Thoracic aorta (tissue), 2 donors: ENCODE results near the gene KCP. TPM values are rescaled to one million over a fixed set of nuclear protein-coding genes. Genes with fewer than 3 reads are reported as not detected.

Experiments
- ATAC-seq: fragments of 150-250 bp; one replicate; pipeline ENCODE4 v1.8.0; 2017; ENCODE audit warnings: low read depth; ENCODE audit not compliant: insufficient number of reproducible peaks, low FRiP score
- DNase-seq: peaks from one replicate; pipeline ENCODE4 v3.0.0-alpha.2; 2020; ENCODE audit warnings: low spot score
- H3K27ac ChIP-seq, 2 donors: fragments of 200-600 bp; sonication (generic); 1 replicate in 1 of 2; 2 replicates in 1 of 2; pipeline ENCODE4 v1.5.1; 2016; ENCODE audit warnings: mild to moderate bottlenecking in 2 of 2, moderate library complexity in 2 of 2
- H3K27me3 ChIP-seq: fragments of 200-600 bp; sonication (generic); replicated peaks from 2 replicates; pipeline ENCODE4 v1.6.0; 2016; ENCODE audit warnings: mild to moderate bottlenecking; ENCODE audit not compliant: insufficient read depth
- H3K36me3 ChIP-seq: fragments of 200-600 bp; sonication (generic); one replicate; pipeline ENCODE4 v1.5.1; 2016
- H3K4me1 ChIP-seq, 2 donors: fragments of 200-600 bp; sonication (generic); 1 replicate in 1 of 2; 2 replicates in 1 of 2; pipeline versions ENCODE4 v1.5.1 to v1.6.0; 2016; ENCODE audit warnings: low read depth in 2 of 2, mild to moderate bottlenecking in 1 of 2; ENCODE audit not compliant: control insufficient read depth in 1 of 2
- H3K4me3 ChIP-seq: fragments of 200-600 bp; sonication (generic); 2 replicates; pipeline ENCODE4 v1.5.1; 2016; ENCODE audit warnings: mild to moderate bottlenecking
- H3K9me3 ChIP-seq: fragments of 200-600 bp; sonication (generic); 2 replicates; pipeline ENCODE4 v1.5.1; 2016
- CTCF ChIP-seq: fragments of 200-600 bp; sonication (generic); IDR thresholded peaks from one replicate; pipeline ENCODE4 v1.5.1; 2019; ENCODE audit warnings: antibody characterized with exemption
- total RNA-seq, 2 donors: library from RNA; depleted of rRNA; stranded (reverse); fragments of >200 nt; gene quantifications; one replicate each; pipeline versions ENCODE4 v1.1.0 to v1.2.3, GENCODE V29; 2016

The KCP gene
- total RNA-seq, 2 donors from 2014 or later, result 0.81 to 2.0 TPM

- DNase-seq (no peak), ATAC-seq (no peak)
- Histone ChIP-seq H3K36me3 (no peaks in the 10 kb centered on the region), H3K4me3 (peak overlapping the region; percentile 91), H3K27ac (peak overlapping the region in 1 of 2 donors; percentile 30), H3K27me3 (no peaks in the 10 kb centered on the region), H3K9me3 (no peaks in the 10 kb centered on the region), H3K4me1 (peaks cover 0 to 15% of the 10 kb centered on the region in 2 donors)
- no peak for TF ChIP-seq CTCF
Observed at GRCh38 chr7:128940494-128941322, 30.2 kb upstream of the KCP start.

- DNase-seq (no peak), ATAC-seq (no peak)
- TF ChIP-seq CTCF, result no peak
- H3K4me3 ChIP-seq, result peak overlapping the region; percentile 91
- H3K36me3 ChIP-seq, result no peaks in the 10 kb centered on the region
- H3K9me3 ChIP-seq, result no peaks in the 10 kb centered on the region
- no peaks in the 10 kb centered on the region for H3K27me3 ChIP-seq
- peaks cover 0 to 15% of the 10 kb centered on the region in 2 donors for H3K4me1 ChIP-seq
- peak overlapping the region in 1 of 2 donors; percentile 30 for H3K27ac ChIP-seq
Observed at GRCh38 chr7:128939861-128940410, 29.4 kb upstream of the KCP start.

GRCh38 chr7:128939075-128939860, 28.8 kb upstream of the KCP start:
- DNase-seq (no peak), ATAC-seq (no peak)
- Histone ChIP-seq H3K4me1 (peaks cover 0 to 15% of the 10 kb centered on the region in 2 donors), H3K27me3 (no peaks in the 10 kb centered on the region), H3K27ac (no peak overlapping the region), H3K4me3 (peak overlapping the region; percentile 91), H3K36me3 (no peaks in the 10 kb centered on the region), H3K9me3 (no peaks in the 10 kb centered on the region)
- TF ChIP-seq CTCF, result no peak

- Histone ChIP-seq H3K4me1 (peaks cover 0 to 15% of the 10 kb centered on the region in 2 donors), H3K9me3 (no peaks in the 10 kb centered on the region), H3K27ac (peak overlapping the region in 1 of 2 donors; percentile 41), H3K36me3 (no peaks in the 10 kb centered on the region), H3K27me3 (no peaks in the 10 kb centered on the region), H3K4me3 (peak overlapping the region; percentile 91)
- DNase-seq (no peak), ATAC-seq (no peak)
- TF ChIP-seq CTCF, result no peak
Observed at GRCh38 chr7:128938544-128939074, 28.1 kb upstream of the KCP start.
